ENCODE measurements around the gene SLC12A8.

SLC12A8 gene

DNA sequence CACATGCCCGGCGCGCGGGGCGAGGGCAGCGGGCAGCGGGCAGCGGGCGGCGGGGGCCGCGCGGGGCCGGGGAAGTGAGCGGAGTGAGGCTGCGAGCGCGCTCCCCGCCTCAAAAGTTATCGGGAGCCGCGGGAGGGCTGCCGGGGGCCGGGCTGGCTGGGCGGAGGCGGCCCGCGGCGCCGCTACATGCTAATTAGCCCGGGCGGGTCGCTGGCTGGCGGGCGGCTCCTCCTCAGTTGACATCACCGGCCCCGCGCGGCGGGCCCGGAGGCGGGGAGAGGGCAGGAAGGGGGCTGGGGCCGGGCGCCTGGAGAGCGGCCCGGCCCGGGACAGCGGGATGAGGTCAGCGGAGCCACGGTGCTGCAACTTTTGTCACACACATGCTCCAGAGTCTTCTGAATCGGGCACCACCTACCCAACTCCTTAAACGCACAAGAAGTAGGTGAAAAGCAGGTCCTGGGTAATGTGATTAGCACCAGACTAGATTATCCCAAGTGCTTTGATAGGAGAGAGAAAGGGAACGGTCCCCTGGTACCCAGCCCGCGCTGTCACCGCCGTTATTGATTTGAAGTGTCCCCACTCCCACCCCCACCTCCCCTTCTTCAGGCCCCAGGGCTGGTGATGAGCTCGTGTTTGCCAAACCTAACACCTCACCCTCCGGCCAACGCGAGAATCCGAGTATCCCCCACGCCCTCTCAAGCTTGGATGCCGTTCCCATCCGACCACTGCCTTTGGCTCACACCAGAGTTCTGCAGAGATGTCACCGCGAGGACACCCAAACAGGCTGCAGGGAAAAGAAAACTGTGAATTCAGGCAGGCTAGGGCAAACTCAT, 156.4 kb downstream of the SLC12A8 start, which contains the start of gene HEG1:
Gene HEG1, minus strand, starts transcription at position 85 of the 833 bp plus-strand sequence. CDS start 107 bp downstream, outside the sequence.
- DNase-seq, result peak in 48 of 56 donors; percentile 18 to 86 (median 70)

DNA sequence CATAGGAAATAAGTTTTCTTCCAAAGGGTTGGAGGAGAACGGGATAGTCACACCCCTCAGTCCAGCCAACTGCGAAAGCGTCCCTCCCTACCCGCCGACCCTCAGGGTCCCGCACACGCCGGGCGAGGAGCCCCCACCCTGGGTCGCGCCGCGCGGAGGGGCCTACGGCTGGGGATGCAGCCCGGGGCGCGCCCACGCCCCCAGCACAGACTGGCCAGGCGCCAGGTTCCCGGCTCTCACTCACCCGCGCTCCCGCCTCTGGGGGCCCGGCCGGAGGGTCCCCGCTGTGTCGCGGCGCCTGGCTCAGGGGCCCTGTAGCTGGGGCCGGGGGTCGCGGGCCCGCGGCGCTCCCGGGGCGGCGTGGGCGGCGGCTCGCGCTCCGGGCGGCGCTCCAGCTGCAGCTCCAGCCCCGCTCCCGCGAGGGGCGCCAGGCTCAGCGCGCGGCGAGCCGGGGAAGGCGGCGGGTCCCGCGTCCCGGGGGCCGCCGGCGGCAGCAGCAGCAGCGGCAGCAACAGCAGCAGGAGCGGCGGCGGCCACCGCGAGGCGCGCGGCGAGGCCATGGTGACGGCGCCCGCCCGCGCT, 157.1 kb downstream of the SLC12A8 start:
- DNase-seq, result peak in 6 of 56 donors; percentile 22 to 60 (median 42)

DNA sequence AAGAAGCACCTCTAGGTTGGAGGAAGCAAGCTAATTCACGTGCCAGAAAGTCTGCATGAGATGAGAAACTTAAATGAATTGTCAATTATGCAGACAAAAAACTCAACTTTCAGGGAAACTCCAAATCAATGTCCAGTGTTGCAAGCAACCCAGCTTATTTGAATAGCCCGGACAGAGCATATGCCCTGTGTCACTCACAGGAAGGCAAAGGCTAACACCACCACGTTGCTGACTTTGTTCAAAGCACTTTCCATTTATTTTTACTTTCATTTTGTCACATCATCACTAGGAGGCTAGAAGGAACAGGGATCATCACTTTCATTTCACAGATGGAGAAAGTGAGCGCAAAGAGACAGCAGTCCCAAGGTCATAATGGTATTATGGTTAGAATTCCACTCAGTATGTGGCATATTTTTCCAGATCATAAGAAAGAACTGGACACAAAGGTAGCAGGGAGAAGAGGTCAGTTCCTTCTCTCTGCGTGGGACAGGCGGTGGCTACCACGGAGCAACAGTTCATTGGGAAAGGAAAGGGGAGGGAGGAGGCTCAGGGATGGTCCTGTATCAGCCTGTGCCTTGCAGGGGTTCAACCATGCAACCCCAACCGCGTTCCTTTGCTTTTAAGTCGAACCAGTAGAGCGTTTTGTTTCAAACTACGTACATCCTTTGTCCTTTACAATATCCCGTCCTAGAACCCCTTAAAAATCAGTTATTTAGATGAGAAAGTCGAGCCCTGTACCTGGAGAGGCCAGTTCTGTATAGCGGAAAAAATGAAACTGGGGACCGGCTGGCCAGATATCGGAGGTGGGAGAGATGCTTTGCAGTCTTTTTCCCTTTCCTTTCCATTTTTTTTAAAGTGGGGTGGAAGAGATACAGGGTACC, 157.9 kb downstream of the SLC12A8 start:
- DNase-seq, result peak in 8 of 56 donors; percentile 10 to 50 (median 20)

DNA sequence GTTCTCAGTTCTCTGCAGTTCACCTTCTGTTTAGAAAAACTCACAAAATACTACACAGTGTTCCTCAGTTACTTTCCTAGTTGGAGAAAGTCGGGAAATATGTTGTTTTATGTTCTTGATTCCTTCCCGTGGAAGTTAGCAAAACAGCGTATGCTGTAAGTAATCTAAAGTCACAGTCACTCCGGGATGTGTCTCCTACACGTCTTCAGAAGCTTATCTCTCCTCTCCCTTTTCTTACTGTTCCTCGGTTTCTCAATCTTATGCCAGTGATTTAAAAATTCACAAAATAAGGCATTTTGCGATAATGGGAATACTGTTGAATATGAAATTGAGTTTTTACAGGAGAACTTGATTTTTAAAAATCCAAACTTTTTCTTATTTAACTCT, 158.5 kb downstream of the SLC12A8 start:
- DNase-seq, result no peak

DNA sequence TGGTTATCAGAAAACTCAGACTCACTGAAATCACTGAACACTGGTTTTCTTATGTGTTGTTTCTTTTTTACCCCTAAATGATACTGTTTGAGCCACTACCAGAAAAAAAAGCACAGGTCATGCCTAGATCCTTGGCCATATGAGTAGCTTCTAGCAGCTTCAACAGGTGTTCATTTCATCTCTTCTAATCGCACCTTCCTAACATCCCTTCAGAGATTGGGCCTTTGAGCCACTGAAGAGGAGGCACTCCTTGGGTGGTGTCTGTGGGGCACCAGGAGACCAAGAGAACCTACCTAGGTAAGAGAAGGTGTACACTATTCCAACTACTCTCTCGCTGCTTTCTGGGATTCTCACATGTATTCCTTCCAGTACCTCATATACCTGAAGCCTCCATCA, 159.2 kb downstream of the SLC12A8 start:
- no peak for DNase-seq

DNA sequence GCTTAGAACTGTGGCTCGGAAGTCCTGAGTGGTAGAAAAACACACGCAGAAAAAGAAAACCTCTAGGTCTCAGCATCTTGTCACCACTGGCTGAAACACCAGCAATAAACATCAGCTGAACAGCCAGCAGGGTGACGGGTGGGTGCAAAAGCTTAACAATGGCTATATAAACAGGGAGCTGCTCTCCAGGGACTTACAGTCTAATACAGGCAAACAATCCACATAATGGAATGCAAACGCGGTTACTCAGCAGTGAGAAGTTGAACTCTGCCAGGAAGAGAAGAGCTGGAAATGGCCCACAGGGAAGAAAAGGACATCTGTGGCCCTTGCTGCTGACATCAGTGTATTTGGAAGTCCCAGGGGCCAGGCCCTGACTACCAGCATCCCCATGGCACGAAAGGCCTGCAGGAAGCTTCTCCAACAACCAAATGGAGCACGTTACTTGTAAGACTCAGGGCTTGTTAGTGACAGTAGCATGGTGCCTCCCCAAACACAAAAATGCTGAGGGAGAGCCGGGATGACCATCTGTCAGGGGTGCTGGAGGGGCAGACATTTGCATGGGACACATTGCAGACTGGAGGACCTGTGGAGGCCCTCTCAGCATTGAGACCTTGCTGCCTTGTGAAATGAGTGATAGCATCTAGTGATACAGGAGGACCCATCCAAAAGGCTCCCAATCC, 159.8 kb downstream of the SLC12A8 start:
- peak in 12 of 56 donors; percentile 9 to 58 (median 32) for DNase-seq

DNA sequence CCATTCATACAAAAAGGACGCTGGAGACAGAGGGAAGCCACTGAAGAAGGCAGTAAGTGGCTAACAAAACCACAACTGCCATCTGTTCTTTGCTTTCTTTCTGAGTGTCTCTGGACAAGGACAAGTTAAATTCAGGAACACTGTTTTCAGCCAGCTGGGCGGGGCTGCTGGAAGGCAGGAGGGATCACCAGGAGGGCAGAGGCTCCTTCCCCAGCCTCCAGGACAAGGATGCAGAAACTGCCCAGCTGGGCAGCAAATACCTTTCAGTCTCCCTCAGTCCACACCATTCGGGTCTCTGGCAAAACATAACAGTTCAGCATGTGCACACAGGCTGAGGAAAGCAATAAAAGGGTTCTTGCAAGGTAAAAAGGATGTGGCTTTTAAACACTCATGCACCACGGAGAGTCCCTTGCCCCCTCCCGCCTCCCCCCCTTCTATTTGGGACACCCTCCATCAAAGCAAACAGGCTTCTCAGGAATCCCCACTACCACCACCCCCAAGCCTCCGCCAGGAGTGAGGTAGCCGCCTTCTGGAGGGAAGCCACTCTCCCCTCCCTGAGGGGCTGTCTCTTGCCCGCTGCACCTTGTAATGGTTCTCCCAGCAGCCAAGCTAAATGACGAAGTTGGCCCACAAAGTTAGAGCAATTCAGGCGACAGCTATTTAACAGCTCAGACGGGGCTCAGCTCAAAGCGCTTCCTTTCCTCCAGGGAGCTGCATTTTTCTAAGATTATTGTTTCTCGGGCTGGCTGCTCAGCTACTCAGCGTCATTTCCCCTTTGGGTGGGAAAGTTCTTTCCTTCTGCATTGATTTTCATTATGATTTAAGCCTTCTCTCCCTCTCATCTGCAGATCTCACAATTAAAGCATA, 160.6 kb downstream of the SLC12A8 start:
- DNase-seq, result peak in 18 of 56 donors; percentile 16 to 56 (median 35)

DNA sequence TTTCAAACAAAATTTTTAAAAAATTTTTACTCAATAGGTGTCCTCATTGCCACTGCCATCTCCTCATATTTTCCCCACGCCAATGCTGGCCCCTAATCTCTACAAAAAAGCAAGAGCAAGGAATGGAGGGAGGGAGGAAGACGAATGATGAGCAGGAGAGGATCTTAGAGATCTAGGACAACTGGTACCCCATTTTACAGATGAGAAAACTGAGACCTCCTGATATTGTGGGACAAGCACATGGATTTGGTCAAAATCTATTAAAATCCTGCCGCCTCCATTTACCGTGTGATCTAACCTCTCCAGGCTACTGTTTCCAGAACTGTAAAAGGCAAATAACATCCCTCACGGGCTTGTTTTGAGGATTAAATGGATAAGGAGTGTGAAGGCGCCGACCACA, 161.3 kb downstream of the SLC12A8 start:
- DNase-seq, result no peak

DNA sequence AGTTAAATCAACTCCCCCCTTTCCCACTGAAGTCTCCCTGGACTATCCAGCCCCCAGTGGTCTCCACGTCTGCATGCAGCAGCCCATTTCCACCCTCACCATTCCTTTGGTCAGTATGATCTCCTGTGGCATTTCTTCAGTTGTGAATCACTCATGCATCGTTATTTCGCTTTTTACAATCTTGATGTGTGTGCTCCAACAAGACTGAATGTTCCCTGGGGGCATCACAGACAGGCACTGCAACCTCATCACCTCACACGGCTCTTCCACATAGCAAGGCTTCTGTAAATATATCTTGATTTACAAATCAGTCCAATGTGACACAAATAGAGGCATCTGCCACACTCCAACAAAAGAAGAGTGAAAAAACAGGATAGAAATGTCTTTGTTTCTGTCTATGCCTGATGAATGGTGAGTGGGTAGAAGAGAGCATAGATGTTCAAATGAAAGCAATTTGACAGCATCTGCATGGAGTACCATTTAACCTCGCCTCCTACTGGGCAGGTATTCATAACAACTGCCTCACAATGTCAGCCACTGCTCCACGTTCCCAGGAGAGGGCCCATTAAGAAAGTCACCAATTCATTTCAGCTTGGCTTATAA, 162.0 kb downstream of the SLC12A8 start:
- DNase-seq, result no peak

DNA sequence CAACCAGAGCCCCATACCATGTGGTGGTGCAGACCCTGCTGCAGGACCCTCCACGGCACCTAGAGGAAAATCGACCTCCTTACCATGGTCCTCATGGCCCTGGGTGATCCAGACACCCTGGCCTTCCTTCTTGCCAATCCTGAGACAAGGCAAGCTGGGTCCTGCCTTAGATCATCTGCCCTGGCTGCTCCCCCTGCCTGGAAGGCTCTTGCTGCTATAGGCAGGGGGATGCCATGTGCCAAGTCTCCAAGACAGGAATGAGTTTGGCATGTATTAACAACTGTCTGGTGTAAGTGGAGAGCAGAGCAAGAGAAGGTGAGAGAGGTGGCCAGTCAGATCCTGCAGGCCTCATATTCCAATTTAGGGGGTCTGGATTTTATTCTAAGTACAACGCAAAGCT, 164.3 kb downstream of the SLC12A8 start:
- DNase-seq, result no peak

DNA sequence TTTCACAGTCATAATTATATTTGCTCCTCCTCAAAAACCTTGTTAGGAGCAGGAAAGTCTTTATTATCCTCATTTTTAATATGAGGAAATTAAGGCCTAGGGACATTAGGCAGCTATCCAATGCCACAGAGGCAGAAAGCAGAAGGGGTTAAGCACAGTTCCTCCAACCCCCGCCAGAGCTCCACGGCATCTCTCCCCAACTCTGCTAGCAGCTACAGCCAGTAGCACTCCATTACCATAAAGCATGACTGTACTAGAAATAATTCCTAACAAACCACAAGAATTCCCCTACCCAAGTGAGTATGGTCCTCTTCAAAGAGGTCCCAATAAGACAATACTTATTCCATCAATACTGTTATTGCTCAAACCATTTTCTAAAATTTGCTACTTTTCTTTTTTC, 166.6 kb downstream of the SLC12A8 start:
- no peak for DNase-seq

DNA sequence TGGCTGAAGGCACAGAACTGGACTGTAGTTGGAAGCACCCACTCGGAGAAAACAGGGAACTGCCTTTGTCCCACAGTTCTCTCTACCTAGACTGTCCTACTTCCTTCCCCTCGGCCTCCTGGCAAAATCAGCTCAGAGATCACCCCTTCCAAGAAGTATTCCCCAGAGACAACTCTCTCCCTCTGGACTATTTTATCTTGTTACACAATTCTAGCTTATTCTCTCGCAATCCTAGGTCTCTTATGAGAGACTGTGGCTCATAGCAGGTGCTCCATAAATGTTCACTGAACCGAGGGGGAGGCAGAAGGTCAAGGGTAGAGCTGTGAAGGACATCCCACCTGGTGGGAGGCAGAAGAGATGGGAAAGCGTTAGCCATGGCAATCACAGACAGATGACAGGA, 167.4 kb downstream of the SLC12A8 start:
- DNase-seq, result no peak

DNA sequence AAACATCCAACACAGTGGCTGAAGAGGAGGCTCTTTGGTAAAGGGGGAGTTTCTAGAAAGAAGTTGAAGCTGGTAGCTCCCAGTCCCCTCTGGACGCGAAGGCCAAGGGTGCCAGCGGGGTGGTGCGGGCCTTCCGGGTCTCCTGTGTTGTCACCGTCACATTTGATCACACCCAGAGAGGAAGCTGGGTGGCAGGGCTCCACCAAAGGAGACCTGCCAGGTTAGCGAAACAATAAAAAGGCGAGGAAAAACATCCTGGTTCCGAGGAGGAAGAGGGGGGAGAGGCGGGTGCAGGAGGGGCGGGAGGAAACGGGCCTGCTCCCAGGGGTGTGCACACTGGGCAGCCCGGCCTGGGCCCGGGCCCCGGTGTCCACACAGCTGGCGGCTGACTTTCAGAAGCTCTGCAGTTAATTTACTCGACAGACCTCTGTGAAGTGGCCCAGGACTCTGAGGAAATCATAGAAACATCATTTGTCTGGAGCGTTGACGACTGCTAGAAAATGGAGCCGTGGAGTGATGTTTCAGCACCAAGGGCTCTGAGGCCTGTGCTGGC, 168.9 kb downstream of the SLC12A8 start:
- DNase-seq, result no peak

DNA sequence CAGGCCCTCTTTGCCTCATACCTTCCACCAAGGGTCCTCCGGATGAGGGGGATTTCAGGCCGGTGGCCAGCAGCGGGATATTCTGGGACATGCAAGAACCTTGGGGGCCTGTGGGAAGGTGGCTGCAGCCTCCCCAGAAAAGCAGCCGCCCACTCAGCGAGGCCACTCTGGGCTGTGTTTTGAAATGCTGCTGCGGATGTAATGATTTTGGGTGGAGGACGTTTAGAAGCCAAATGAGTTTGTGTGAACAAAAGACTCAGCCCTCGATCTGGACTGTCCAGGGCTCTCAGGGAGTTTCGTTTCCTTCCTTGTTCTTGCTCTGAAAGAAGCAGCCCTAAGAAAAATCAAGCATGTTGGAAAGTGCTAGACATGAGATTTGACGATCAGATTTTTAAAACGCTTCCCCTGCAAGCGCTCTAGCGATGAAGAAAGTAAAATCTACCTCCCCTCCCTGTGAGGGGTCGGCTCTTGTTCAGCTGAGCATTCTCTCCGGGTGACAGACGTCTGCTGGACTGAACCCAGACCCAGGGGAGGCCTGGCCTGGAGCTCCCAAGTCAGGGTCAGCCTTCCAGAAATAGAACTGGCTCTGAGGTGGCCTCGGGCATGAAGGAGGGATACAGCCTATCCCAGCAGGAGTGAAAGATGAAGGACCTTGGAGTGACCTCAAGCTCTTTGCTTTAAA, 169.7 kb downstream of the SLC12A8 start:
- DNase-seq, result peak in 6 of 56 donors; percentile 7 to 20 (median 14)

DNA sequence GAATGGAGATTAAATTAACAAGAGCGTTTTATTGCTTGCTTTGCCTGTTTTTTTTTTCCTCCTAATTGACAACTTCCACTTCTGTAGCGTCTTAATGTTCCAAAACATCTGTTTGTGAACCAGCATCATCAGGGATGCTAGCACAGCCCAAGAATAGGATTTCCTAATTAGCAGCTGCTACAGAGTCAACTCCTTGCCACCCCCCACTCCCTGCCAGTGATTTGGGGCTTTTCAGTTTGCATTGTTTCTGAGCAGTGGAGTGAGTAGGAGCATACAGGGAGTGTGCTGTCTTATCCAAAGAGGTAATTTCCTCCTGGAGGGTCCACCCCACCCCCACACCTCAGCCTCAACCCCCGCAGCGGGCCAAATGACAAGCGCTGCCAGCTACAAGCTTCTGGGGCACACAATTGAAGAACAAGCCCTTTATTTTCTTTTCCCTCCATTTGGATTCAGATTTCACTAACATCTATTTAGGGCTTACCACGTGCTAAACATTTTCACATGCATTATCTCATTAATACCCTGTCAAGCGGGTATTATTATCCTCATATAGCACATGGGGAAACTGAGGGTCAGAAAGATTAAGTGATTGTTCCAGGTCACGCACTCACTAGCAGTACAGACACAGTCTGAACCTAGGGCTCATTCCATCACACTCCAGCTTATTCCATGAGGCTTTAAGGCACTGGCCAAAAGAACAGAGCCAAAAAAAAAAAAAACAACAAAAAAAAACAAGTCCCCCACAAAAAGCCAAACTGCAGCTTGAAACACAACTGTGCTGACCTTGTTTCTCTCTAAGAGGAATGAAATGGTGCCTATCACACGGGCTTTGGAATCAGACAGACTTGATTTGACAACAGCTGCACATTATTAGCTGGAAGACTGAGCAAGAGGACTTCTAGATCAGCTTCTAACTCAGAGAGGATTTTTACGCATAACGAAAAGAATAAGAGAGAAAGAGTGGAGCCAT, 173.1 kb downstream of the SLC12A8 start:
- peak in 18 of 56 donors; percentile 13 to 53 (median 30) for DNase-seq

DNA sequence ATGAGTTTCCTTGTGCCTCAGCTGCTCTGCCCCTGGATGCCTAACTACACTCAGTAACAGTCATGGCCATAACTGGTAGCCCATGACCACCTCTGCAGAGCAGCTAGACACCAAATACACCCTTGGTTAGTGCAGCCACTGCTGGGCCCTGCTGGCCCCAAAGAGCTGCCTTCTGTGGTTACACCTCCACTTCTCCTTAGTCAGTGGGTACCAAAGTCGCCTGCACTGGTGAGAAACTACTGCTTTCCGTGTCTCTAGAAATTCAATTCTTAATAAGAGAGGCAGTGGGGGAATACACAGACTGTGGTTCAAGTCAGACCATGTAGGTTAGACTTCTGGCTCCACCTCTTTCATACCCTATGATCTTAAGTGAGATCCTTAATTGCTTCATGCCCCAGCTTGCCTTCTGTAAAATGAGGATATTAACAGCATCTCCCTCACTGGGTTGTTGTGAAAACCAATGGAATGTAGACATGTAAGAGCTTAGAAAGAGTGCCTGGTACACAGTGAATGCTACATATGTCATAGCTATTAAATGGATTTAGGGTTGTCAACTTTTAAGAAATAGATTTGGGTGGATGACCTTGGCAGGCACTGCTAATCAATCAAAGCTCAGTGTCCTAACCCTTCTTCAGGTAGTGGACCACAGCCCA, 174.9 kb downstream of the SLC12A8 start:
- DNase-seq, result no peak

DNA sequence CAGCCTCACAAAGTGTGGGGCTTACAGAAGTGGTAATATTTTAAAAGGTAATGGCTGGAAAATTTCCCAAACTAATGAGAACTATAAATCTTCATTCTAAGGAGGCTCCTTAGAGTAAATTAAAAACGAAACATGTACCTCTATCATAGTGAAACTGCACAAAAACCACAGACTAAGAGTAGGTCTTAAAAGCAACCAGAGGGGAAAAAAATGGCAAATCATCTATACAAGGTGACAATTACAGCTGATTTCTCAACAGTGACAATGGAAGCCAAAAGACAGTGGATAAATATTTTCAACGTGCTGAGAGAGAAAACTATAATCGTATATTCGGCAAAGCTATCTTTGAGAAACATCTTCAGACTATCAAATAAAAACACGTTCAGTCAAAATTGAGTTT, 177.3 kb downstream of the SLC12A8 start:
- no peak for DNase-seq
